NOMO-1 treated with DMSO at 0.1 percent for 48 hours (cell line): Measurements from ENCODE around the gene ANK3.

Source experiments
- DNase-seq: peaks from one replicate; lab custom pipeline; 2025; ENCODE audit not compliant: unreplicated experiment; lab: John Stamatoyannopoulos, UW

Gene ANK3

DNA sequence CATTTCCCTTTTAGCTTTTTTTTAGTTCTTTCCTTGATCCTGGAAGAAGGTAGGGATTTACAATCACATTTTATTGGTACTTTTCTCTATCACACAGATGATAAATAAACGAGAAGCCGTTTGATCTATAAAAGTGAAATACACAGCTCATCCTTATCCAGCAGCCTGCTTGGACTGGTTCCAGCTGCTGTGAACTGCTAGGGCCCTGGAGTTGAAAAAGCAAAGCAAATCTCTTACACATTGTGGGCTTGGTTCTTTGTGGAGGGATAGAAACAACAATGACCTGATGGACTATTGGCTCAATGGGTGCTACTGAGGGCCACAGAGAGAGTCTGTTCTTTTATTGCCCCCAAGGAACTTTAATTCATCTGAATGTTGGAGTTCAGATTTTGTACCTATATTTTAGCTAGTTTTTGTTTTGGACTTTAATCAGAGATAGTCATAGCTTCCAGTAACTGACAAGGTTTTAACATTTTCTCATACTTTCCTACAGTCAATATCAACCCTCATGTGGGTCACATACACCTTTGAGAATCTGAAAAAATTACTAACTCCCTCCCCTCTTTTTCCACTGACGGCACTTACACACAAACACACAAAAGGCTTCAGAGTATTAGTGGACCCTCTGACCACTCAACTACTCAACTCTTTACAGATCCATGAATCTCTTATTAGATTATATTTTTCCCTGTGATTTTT is 391.7 kb downstream of the ANK3 start:
- no peak for DNase-seq

GRCh38 chr10:59995862-59996261 is 393.8 kb downstream of the ANK3 start:
- DNase-seq = no peak

- DNase-seq = no peak
Observed at GRCh38 chr10:59993931-59994330, 395.7 kb downstream of the ANK3 start.

GRCh38 chr10:59991661-59992060 is 398.0 kb downstream of the ANK3 start:
- DNase-seq = peak; percentile 94

GRCh38 chr10:59991117-59991516 is 398.6 kb downstream of the ANK3 start:
- DNase-seq = no peak

DNA sequence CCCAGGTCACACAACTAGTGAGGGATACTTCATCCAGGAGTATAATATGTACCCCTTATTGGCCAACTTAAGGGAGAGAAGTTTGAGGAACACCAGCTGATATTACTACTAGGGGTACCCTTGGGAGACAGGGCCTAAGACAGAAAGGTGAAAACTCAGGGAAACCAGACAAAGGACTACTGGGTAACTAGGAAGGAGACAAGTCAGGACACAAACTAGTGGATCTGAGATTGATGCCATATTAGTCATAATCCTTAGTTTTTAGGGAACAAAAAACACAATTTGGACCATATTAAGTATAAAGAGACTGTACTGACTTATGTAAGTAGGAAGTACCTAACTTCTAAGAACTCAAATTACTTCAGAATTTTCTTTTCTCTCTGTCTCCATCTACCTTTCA is 404.0 kb downstream of the ANK3 start:
- no peak for DNase-seq

DNA sequence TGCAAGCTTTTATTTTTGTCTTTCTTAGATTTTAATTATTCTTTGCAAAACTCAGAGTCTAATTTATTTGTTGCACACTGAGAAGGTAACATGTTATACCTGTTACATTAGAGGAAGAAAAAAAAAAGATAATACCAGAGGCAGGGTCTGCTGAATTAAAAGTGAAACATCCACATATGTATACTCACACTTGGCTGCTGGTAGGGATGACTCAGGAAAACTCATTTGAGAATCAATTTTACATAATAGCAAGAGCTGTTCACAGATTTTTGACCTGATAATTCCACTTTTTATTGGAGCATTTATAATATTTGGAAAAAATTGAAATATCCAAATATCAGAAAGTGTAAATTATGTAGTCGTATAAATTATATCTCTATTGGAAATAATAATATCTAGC is 405.3 kb downstream of the ANK3 start:
- no peak for DNase-seq

DNA sequence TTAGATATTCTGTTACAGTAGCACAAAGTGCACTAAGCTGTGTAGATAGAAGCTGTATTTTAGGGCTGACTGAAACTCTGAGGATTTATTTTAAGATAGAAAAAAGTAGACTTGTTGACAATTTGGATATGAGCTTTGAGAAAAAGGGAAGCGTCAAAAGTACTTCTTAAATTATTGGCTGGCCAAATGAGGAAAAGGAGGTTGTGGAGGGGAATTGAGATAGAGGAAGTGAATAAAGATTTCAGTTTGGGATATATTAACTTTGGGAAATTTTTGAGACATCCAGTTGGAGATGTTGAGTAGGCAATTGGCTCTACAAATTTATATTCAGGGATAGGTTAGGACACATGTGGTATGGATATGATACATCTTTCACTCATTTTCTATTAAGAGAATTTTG is 409.3 kb downstream of the ANK3 start:
- no peak for DNase-seq

DNA sequence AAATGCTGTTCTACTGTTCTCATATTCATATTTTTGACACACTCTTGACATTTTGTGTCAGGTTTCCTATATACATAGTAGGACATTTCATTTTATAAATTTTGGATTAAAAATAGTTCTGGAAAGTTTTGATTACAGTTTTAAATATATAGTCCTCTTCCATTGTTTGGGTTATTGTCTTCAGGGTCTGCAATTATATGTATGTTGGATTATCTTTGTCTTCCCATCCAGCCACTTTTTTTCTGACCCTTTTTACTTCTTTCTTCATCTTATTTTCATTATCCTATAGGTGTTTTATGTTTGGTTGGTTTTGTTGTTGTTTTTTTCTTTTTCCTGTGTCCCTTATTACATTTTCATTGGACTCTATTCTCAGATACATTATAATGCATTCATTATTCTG is 412.2 kb downstream of the ANK3 start:
- no peak for DNase-seq

DNA sequence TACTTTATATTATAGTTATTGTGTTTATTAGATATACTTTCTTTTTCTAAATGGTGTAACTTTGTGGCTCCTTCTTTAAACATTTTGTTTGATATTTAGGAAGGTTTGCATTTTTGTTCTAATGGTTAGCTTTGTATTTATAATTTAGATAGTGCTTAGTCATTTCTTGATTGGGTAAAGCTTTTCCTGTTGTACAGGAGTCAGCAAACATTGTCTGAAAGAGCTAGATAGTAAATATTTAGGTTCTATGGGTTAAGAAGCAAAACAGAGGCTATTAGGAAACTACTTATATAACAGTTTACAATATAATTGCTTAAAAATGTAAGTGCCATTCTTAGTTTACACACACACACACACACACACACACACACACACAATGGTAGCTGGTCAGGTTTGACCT is 412.8 kb downstream of the ANK3 start:
- DNase-seq = no peak
